Osteocyte (in vitro differentiated cells): ENCODE results near the gene BNC2. TPM values are rescaled to one million over a fixed set of nuclear protein-coding genes. Genes with fewer than 3 reads are reported as not detected.

ENCODE experiments used
- DNase-seq: peaks from one replicate; pipeline ENCODE4 v3.0.0; 2021; ENCODE audit warnings: mixed read lengths; ENCODE audit not compliant: unreplicated experiment; ENCODE audit errors: extremely low spot score
- H3K27ac Mint-ChIP-seq: one replicate; pipeline ENCODE4 v1.8.0; 2021; ENCODE audit warnings: mild to moderate bottlenecking, mixed read lengths; ENCODE audit not compliant: unreplicated experiment
- H3K27me3 Mint-ChIP-seq: one replicate; pipeline ENCODE4 v1.8.0; 2021; ENCODE audit warnings: mixed read lengths; ENCODE audit not compliant: unreplicated experiment
- H3K36me3 Mint-ChIP-seq: one replicate; pipeline ENCODE4 v1.8.0; 2021; ENCODE audit warnings: mixed read lengths; ENCODE audit not compliant: unreplicated experiment
- H3K4me1 Mint-ChIP-seq: one replicate; pipeline ENCODE4 v1.8.0; 2021; ENCODE audit warnings: mixed read lengths; ENCODE audit not compliant: unreplicated experiment
- H3K4me3 Mint-ChIP-seq: one replicate; pipeline ENCODE4 v1.8.0; 2021; ENCODE audit warnings: mild to moderate bottlenecking, moderate library complexity, mixed read lengths; ENCODE audit not compliant: unreplicated experiment
- H3K9me3 Mint-ChIP-seq: one replicate; pipeline ENCODE4 v1.8.0; 2021; ENCODE audit warnings: mixed read lengths; ENCODE audit not compliant: unreplicated experiment
- total RNA-seq: library from RNA; stranded (reverse); gene quantifications from 2 replicates; pipeline ENCODE4 v1.2.1, GENCODE V29; 2021
- TF ChIP-seq, protein P1 (sequence below): fragments of 200-600 bp; sonication (generic); IDR thresholded peaks from 2 replicates; pipeline ENCODE4 v1.5.0; 2021; ENCODE audit warnings: antibody characterized with exemption, mild to moderate bottlenecking, moderate library complexity

The BNC2 gene
- total RNA-seq, 1 donor from 2014 or later: 66.5 TPM

DNA sequence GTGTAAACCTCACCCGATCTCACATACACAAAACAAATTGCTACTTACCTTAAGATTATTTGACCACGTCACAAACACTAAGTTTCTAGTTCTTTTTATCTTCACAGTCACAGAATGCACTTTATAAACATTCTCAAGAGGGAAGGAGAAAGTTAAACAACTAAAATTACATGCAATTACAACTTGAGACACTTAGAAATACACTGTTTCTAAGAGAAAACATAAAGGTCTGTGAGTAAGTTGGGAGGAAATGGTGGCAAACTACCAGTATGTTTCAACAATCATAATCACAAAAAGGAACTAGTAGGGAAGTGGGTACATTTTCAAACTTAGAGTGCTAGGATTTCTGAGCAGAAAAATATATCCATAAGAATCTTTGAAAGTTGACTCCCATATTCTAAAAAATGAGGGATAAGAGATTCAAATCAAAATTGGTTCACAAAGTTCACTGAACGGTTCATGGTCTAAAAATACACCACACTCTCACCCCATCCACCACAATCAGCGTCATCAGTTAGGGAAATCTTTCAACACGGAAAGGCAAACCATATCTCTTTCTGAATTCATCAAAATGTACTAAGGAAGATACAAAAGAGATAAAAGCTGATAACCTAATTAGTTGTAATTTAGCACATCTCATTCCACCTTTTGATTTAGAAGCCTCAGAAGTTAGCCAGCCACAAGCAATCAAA, 182.6 kb downstream of the BNC2 start:
- H3K4me1 Mint-ChIP-seq: peaks cover 53% of the 10 kb centered on the region
- DNase-seq: no peak
- peak overlapping the region; percentile 24 for H3K27ac Mint-ChIP-seq
- H3K27me3 Mint-ChIP-seq: no peaks in the 10 kb centered on the region
- H3K9me3 Mint-ChIP-seq: no peaks in the 10 kb centered on the region
- H3K36me3 Mint-ChIP-seq: peaks cover 11% of the 10 kb centered on the region
- H3K4me3 Mint-ChIP-seq: no peak overlapping the region
- TF ChIP-seq, protein P1, sequence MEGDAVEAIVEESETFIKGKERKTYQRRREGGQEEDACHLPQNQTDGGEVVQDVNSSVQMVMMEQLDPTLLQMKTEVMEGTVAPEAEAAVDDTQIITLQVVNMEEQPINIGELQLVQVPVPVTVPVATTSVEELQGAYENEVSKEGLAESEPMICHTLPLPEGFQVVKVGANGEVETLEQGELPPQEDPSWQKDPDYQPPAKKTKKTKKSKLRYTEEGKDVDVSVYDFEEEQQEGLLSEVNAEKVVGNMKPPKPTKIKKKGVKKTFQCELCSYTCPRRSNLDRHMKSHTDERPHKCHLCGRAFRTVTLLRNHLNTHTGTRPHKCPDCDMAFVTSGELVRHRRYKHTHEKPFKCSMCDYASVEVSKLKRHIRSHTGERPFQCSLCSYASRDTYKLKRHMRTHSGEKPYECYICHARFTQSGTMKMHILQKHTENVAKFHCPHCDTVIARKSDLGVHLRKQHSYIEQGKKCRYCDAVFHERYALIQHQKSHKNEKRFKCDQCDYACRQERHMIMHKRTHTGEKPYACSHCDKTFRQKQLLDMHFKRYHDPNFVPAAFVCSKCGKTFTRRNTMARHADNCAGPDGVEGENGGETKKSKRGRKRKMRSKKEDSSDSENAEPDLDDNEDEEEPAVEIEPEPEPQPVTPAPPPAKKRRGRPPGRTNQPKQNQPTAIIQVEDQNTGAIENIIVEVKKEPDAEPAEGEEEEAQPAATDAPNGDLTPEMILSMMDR: no peak

DNA sequence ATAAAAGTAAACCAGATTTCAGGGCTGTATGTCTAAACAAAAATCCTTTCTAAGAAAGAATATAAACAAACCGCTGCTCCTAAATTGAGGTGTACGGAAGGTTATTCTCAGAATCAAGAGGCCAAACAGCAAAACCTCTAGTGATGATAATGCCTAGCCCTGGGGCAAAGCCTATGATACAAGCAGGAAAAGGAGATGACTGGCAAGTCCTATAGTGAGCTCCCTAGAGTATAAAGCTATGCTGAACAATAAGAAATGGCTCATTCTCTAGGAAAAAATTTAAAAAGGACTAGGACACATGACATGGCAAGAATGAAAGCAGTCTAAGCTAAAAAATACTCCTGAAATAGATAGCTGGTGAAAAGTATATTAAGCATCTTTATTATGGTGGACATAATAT, 187.1 kb downstream of the BNC2 start:
- Mint-ChIP-seq H3K36me3 (peaks cover 11% of the 10 kb centered on the region), H3K9me3 (no peaks in the 10 kb centered on the region), H3K4me3 (no peak overlapping the region), H3K27ac (peak overlapping the region; percentile 55), H3K4me1 (peaks cover 71% of the 10 kb centered on the region), H3K27me3 (no peaks in the 10 kb centered on the region)
- TF ChIP-seq, protein P1: no peak
- no peak for DNase-seq

DNA sequence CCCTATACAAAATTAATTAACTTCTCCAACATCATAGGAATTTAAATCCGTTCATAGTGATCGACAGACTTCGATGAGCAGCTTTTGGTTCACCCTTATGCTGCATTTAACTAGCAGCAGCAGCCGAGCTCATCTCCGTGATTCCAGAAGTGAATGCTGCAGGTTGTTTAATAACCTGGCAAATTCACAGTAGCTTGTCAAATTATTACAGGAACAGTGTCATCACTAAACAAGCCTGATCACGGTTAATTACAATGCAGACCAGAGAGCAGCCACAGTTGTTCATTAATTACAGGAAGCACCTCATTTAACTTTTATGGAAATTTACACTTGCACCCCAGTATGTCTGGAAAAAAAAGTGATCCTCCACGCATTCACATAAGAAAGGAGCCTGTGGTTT, 188.2 kb downstream of the BNC2 start:
- peak overlapping the region; percentile 89 for H3K27ac Mint-ChIP-seq
- peaks cover 63% of the 10 kb centered on the region for H3K4me1 Mint-ChIP-seq
- H3K4me3 Mint-ChIP-seq: no peak overlapping the region
- no peak for DNase-seq
- TF ChIP-seq, protein P1: no peak
- peaks cover 8% of the 10 kb centered on the region for H3K36me3 Mint-ChIP-seq
- H3K27me3 Mint-ChIP-seq: no peaks in the 10 kb centered on the region
- H3K9me3 Mint-ChIP-seq: no peaks in the 10 kb centered on the region

DNA sequence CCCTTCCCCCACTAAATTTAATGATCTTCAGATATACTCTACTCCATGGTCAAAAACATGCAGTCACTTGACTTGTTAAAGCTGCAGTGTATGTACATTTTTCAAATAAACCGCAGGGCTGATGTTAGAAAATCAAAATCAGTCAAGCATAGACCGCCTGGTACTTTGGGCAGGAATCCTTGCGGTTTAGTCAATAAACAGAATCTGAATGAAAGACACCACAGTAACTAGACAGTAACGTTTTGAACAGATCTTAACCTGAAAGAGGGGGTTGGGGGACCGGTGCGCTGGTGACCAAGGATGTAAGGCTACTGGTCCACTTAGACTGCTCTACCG, 188.8 kb downstream of the BNC2 start:
- TF ChIP-seq, protein P1: no peak
- Mint-ChIP-seq H3K27me3 (no peaks in the 10 kb centered on the region), H3K36me3 (peaks cover 8% of the 10 kb centered on the region), H3K4me1 (peaks cover 61% of the 10 kb centered on the region), H3K4me3 (peak overlapping the region; percentile 41), H3K27ac (peak overlapping the region; percentile 89), H3K9me3 (no peaks in the 10 kb centered on the region)
- DNase-seq: no peak

DNA sequence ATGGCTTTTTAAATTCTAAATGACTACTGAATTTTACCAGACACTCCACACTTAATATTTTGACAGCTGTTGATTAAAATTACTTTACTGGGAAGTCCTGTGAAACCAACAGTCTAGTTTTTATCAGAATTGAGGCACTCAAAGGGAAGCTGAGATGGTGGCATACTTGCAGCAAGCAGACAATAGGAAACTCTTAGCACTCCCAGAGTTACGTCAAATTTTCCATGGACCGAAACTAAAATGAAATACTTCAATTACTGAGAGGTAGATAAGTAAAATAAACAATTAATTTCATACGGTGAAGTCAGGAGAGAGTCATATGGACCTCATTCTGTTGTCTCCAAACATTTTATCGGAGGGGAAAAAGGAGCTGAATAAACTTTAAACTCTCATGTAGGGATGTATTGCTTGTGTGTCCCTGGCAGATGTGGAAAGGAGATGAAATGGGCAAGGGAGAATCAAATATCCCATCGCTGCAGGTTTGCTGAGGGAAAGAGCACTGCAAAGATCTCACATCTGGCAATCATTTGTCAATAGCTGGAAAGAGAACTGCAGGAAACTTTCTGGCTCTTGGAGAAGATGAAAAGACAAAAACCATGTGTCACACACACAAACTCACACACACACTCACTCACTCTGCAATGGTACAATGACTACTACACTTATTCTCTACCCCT, 189.4 kb downstream of the BNC2 start:
- Mint-ChIP-seq H3K9me3 (no peaks in the 10 kb centered on the region), H3K27ac (peak overlapping the region; percentile 89), H3K27me3 (no peaks in the 10 kb centered on the region), H3K4me1 (peaks cover 65% of the 10 kb centered on the region), H3K36me3 (peaks cover 8% of the 10 kb centered on the region), H3K4me3 (peak overlapping the region; percentile 41)
- no peak for DNase-seq
- TF ChIP-seq, protein P1: no peak
